HG03159 (cell line): ENCODE measurements around the gene CCR3.

Experiments
- ATAC-seq: cut with Tn5 transposase; IDR thresholded peaks from one replicate; pipeline ENCODE4 v1.9.1; 2021; ENCODE audit warnings: mild to moderate bottlenecking, moderate library complexity; ENCODE audit not compliant: unreplicated experiment

CCR3 gene

GRCh38 chr3:46293991-46294833 is 52.0 kb downstream of the CCR3 start:
- no peak for ATAC-seq

GRCh38 chr3:46296826-46297225 is 54.6 kb downstream of the CCR3 start:
- ATAC-seq, result no peak

GRCh38 chr3:46297658-46298423 is 55.6 kb downstream of the CCR3 start:
- no peak for ATAC-seq

GRCh38 chr3:46298871-46299607 is 56.8 kb downstream of the CCR3 start:
- ATAC-seq, result no peak

- ATAC-seq, result no peak
Observed at GRCh38 chr3:46299608-46300460, 57.6 kb downstream of the CCR3 start.

- no peak for ATAC-seq
Observed at GRCh38 chr3:46300461-46300789, 58.2 kb downstream of the CCR3 start.

GRCh38 chr3:46301122-46301835 is 59.0 kb downstream of the CCR3 start:
- no peak for ATAC-seq

- ATAC-seq, result no peak
Observed at GRCh38 chr3:46303240-46303639, 61.0 kb downstream of the CCR3 start.

GRCh38 chr3:46304739-46305138 is 62.5 kb downstream of the CCR3 start:
- ATAC-seq, result no peak

- ATAC-seq, result no peak
Observed at GRCh38 chr3:46312991-46313390, 70.7 kb downstream of the CCR3 start.

- ATAC-seq, result peak; percentile 56
Observed at GRCh38 chr3:46314517-46314916, 72.3 kb downstream of the CCR3 start.

- ATAC-seq, result no peak
Observed at GRCh38 chr3:46316206-46316605, 73.9 kb downstream of the CCR3 start.
